Measurements from ENCODE around the gene RAB38. TPM values are rescaled to one million over a fixed set of nuclear protein-coding genes. Genes with fewer than 3 reads are reported as not detected.

RAB38 gene
- total and polyA plus RNA-seq, 9 donors: 0.91 to 4.3 (median 2.4) TPM

DNA sequence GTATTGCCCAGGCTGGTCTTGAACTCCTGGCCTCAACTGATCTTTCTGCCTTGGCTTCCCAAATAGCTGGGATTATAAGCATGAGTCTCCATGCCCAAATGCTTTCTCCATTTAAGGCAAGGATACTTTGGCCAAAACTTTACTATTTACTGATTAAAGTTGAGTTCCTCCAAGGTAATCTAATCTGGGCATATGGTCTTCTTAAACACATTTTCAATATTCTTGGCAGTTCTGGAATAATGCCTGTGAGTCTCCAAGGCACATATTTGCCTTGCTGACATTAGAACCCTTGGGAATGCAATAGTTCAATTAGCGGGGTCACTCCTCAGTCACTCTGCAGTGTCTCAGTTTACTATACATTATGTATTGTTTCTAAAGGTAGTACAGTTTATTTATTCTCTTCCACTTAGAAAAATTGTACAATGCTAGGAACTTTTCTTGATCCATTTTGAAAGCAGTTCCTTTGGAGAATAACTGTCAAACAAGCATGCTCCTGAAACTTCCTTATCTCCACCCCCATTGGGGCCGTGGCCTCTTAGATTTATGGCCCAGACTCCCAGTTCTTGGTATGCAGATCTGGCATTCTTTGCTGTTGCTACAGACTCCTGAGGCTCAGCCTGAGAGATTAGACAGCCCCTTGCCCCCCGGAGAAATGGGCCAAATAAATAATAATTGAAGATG lies 13.1 kb upstream of the RAB38 start:
- Histone ChIP-seq H3K27ac (no peak overlapping the region), H3K9me3 (no peaks in the 10 kb centered on the region), H3K4me1 (ENCODE audit: insufficient read depth) (no peaks in the 10 kb centered on the region), H3K4me3 (no peak overlapping the region), H3K27me3 (no peaks in the 10 kb centered on the region), H3K36me3 (no peaks in the 10 kb centered on the region)
- intact Hi-C loops (cut with DNase I): no loop called here
- TF ChIP-seq EP300 (IDR thresholded peaks at IDR 0.05) (no peak), POLR2A (IDR thresholded peaks at IDR 0.05) (no peak)
- TF ChIP-seq, protein P1, sequence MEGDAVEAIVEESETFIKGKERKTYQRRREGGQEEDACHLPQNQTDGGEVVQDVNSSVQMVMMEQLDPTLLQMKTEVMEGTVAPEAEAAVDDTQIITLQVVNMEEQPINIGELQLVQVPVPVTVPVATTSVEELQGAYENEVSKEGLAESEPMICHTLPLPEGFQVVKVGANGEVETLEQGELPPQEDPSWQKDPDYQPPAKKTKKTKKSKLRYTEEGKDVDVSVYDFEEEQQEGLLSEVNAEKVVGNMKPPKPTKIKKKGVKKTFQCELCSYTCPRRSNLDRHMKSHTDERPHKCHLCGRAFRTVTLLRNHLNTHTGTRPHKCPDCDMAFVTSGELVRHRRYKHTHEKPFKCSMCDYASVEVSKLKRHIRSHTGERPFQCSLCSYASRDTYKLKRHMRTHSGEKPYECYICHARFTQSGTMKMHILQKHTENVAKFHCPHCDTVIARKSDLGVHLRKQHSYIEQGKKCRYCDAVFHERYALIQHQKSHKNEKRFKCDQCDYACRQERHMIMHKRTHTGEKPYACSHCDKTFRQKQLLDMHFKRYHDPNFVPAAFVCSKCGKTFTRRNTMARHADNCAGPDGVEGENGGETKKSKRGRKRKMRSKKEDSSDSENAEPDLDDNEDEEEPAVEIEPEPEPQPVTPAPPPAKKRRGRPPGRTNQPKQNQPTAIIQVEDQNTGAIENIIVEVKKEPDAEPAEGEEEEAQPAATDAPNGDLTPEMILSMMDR (IDR thresholded peaks at IDR 0.05): no peak
- WGBS, 3 donors: 21 to 30% (median 25%) methylated on average over 3 of the region's 3 CpGs
- no peak for DNase-seq

DNA sequence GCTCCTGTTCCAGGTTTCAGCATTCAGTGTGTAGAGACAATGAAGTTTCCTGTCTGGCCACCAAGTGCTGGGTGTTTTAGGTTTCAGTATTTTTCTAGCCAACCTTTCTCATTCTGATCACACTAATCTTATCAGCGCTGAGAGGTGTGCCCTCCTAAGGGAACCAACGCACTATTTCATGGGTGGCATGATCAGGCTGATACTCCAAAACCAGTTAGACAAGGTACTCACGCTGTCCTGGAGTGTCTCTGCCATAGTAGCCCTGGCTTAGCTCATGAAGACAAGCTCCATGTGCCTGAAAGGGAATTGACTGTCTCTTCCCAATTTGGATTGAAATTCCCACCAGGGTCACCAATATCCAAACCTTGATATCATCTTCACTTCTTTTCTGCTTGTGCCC lies 8.0 kb upstream of the RAB38 start:
- WGBS, 3 donors: 87 to 89% (median 89%) methylated on average over 3 of the region's 3 CpGs
- intact Hi-C loops (cut with DNase I): no loop called here
- no peak for DNase-seq

DNA sequence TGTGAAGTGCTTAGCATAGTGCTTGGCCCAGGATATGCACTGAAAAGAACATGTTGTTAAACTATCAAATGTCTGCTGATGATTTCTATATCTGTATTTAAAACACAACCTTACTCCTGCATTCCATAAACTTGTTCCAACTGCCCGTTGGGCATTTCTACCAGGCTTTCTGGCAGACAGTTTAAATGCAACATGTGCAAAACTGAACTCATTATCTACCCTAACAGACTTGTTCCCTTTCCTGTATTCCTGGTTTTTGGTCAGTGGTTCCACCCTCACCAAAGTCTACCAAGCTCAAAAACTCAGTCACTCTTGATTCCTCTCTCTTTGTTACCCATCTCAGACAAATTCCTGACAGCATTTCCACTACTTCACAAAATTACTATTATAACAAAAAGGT lies 6.5 kb upstream of the RAB38 start:
- Histone ChIP-seq H3K9me3 (no peaks in the 10 kb centered on the region), H3K4me1 (ENCODE audit: insufficient read depth) (no peaks in the 10 kb centered on the region), H3K36me3 (no peaks in the 10 kb centered on the region), H3K27ac (no peak overlapping the region), H3K27me3 (no peaks in the 10 kb centered on the region), H3K4me3 (no peak overlapping the region)
- intact Hi-C loops (cut with DNase I): no loop called here
- 26 to 33% (median 33%) methylated on average over 1 of the region's 1 CpG for WGBS, 3 donors
- DNase-seq: no peak
- TF ChIP-seq POLR2A (IDR thresholded peaks at IDR 0.05) (no peak), EP300 (IDR thresholded peaks at IDR 0.05) (no peak)
- TF ChIP-seq, protein P1 (IDR thresholded peaks at IDR 0.05): no peak

More for the DNA sequence above, 8.0 kb upstream of the RAB38 start:
- no peaks in the 10 kb centered on the region for H3K27me3 ChIP-seq
- no peaks in the 10 kb centered on the region for H3K36me3 ChIP-seq
- no peak overlapping the region for H3K27ac ChIP-seq
- TF ChIP-seq, protein P1 (IDR thresholded peaks at IDR 0.05): no peak
- TF ChIP-seq EP300 (IDR thresholded peaks at IDR 0.05) (no peak), POLR2A (IDR thresholded peaks at IDR 0.05) (no peak)
- no peaks in the 10 kb centered on the region for H3K4me1 ChIP-seq (ENCODE audit: insufficient read depth)
- H3K9me3 ChIP-seq: no peaks in the 10 kb centered on the region
- no peak overlapping the region for H3K4me3 ChIP-seq

DNA sequence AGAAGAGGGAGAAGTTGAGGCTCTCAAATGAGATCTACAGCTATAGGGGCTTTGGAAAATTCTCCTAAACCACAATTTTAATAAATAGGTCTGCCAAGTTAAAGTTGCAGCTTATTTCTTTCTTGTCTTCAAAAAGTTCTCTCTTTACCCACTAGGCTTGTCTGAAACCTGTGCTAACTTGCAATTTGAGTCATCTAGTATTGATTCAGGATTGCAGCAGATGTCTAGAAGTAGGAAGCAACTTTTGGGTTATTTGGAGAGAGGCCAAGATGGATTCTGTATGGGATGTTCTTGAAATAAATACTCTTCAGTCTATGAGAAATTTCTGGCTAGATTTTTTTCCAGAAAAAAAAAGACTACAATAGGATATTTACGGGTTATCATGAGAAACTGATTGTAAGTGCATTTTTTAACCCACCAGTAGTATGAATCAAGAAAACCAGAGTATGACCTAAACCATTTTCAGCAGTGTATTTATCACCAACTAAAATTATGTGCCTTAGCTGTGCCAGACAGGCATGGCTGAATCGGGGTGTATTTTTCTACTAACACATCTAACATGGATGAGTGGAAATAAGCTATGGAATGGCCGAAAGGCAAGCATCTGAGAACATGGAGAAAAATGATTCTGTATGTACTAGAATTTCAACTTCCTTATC lies 4.9 kb upstream of the RAB38 start:
- intact Hi-C loops (cut with DNase I): no loop called here
- no peaks in the 10 kb centered on the region for H3K27me3 ChIP-seq
- no peaks in the 10 kb centered on the region for H3K36me3 ChIP-seq
- no peaks in the 10 kb centered on the region for H3K9me3 ChIP-seq
- WGBS, 3 donors: 67 to 86% (median 81%) methylated on average over 3 of the region's 3 CpGs
- TF ChIP-seq, protein P1 (IDR thresholded peaks at IDR 0.05): no peak
- no peak for TF ChIP-seq EP300 (IDR thresholded peaks at IDR 0.05)
- TF ChIP-seq POLR2A (IDR thresholded peaks at IDR 0.05): no peak
- no peaks in the 10 kb centered on the region for H3K4me1 ChIP-seq (ENCODE audit: insufficient read depth)
- H3K27ac ChIP-seq: no peak overlapping the region
- no peak for DNase-seq
- no peak overlapping the region for H3K4me3 ChIP-seq
